Osteoblast (primary cell): ENCODE results near the gene SEC31A. TPM values are rescaled to one million over a fixed set of nuclear protein-coding genes. Genes with fewer than 3 reads are reported as not detected.
A peak's percentile ranks its signal among the peaks of the same experiment; 100 is the strongest.

Experiments used
- DNase-seq: peaks from one replicate; pipeline ENCODE4 v3.0.0; 2011; ENCODE audit warnings: low spot score, mixed read lengths; ENCODE audit not compliant: insufficient read length; ENCODE audit errors: missing footprints
- H2AFZ ChIP-seq: 2 replicates; pipeline ENCODE4 v1.6.0; 2011; ENCODE audit warnings: mild to moderate bottlenecking, low read length
- H3K27ac ChIP-seq: 2 replicates; pipeline ENCODE4 v1.5.1; 2011; ENCODE audit warnings: mild to moderate bottlenecking, low read depth, low read length, moderate library complexity
- H3K27me3 ChIP-seq: 2 replicates; pipeline ENCODE4 v1.6.0; 2012; ENCODE audit warnings: mild to moderate bottlenecking, control low read depth, inconsistent platforms, low read length, moderate library complexity; ENCODE audit not compliant: insufficient read depth
- H3K36me3 ChIP-seq: 2 replicates; pipeline ENCODE4 v1.5.1; 2011; ENCODE audit warnings: mild to moderate bottlenecking, low read length, control low read depth, moderate library complexity; ENCODE audit not compliant: insufficient read depth
- H3K4me1 ChIP-seq: 2 replicates; pipeline ENCODE4 v1.5.1; 2011; ENCODE audit warnings: mild to moderate bottlenecking, low read length, control low read depth, moderate library complexity; ENCODE audit not compliant: insufficient read depth
- H3K4me2 ChIP-seq: 2 replicates; pipeline ENCODE4 v1.6.0; 2011; ENCODE audit warnings: mild to moderate bottlenecking, low read length; ENCODE audit not compliant: insufficient read depth
- H3K4me3 ChIP-seq: fragments of 200-600 bp; sonication (generic); 3 replicates; pipeline ENCODE4 v1.5.1; 2012; ENCODE audit warnings: mild to moderate bottlenecking, low read length, inconsistent platforms; ENCODE audit not compliant: insufficient read depth
- H3K79me2 ChIP-seq: 2 replicates; pipeline ENCODE4 v1.6.0; 2012; ENCODE audit warnings: mild to moderate bottlenecking, low read length, control low read depth, inconsistent platforms; ENCODE audit not compliant: insufficient read depth
- H3K9me3 ChIP-seq: 2 replicates; pipeline ENCODE4 v1.5.1; 2011; ENCODE audit warnings: low read depth, low read length, control low read depth
- H4K20me1 ChIP-seq: 2 replicates; pipeline ENCODE4 v1.6.0; 2012; ENCODE audit warnings: mild to moderate bottlenecking, low read length, control low read depth; ENCODE audit not compliant: insufficient read depth
- CTCF ChIP-seq: IDR thresholded peaks from 2 replicates; pipeline ENCODE4 v1.5.1; 2011; ENCODE audit warnings: mild to moderate bottlenecking, low read depth, low read length, moderate library complexity; ENCODE audit errors: extremely low read depth
- total RNA-seq: library from RNA; depleted of rRNA; stranded (reverse); fragments of >200 nt; gene quantifications from 2 replicates; pipeline ENCODE4 v1.2.3, GENCODE V29; 2012

Gene SEC31A
- total RNA-seq, 1 donor = 487 TPM

- Histone ChIP-seq H4K20me1 (peaks cover 6% of the 10 kb centered on the region), H3K9me3 (no peaks in the 10 kb centered on the region), H3K79me2 (no peaks in the 10 kb centered on the region), H3K36me3 (no peaks in the 10 kb centered on the region), H3K4me1 (peaks cover 10% of the 10 kb centered on the region), H2AFZ (peak overlapping the region; percentile 80), H3K27me3 (peaks cover 20% of the 10 kb centered on the region), H3K4me3 (peak overlapping the region; percentile 74), H3K27ac (no peak overlapping the region), H3K4me2 (peak overlapping the region; percentile 83)
- no peak for TF ChIP-seq CTCF
- DNase-seq = no peak
These were observed 91.7 kb downstream of the SEC31A start for GRCh38 chr4:82799006-82799881.

GRCh38 chr4:82798168-82799005 lies 92.6 kb downstream of the SEC31A start, which contains the start of gene SCD5:
TSS of gene SCD5 (minus strand) at chr4:82798796. CDS start at chr4:82798537, 259 bp downstream.
- Histone ChIP-seq H3K4me2 (peak within 1 kb of the TSS; percentile 83), H4K20me1 (peaks cover 6% of the 10 kb centered on the region), H3K4me3 (peak within 1 kb of the TSS; percentile 74), H3K9me3 (no peaks in the 10 kb centered on the region), H3K4me1 (peaks cover 10% of the 10 kb centered on the region), H3K36me3 (no peaks in the 10 kb centered on the region), H3K27ac (no peak within 1 kb of the TSS), H3K27me3 (peaks cover 14% of the 10 kb centered on the region), H3K79me2 (no peaks in the 10 kb centered on the region), H2AFZ (peak within 1 kb of the TSS; percentile 80)
- DNase-seq = peak; percentile 96
- TF ChIP-seq CTCF = no peak

- Histone ChIP-seq H3K36me3 (no peaks in the 10 kb centered on the region), H3K27me3 (peaks cover 14% of the 10 kb centered on the region), H3K27ac (no peak overlapping the region), H3K79me2 (no peaks in the 10 kb centered on the region), H3K4me1 (peaks cover 10% of the 10 kb centered on the region), H2AFZ (peak overlapping the region; percentile 18), H4K20me1 (peaks cover 6% of the 10 kb centered on the region), H3K4me3 (peak overlapping the region; percentile 74), H3K4me2 (peak overlapping the region; percentile 83), H3K9me3 (no peaks in the 10 kb centered on the region)
- DNase-seq = peak; percentile 83
- no peak for TF ChIP-seq CTCF
These were observed 93.4 kb downstream of the SEC31A start for GRCh38 chr4:82797405-82798111.
